ENCODE measurements around the gene BANK1.

The BANK1 gene

DNA sequence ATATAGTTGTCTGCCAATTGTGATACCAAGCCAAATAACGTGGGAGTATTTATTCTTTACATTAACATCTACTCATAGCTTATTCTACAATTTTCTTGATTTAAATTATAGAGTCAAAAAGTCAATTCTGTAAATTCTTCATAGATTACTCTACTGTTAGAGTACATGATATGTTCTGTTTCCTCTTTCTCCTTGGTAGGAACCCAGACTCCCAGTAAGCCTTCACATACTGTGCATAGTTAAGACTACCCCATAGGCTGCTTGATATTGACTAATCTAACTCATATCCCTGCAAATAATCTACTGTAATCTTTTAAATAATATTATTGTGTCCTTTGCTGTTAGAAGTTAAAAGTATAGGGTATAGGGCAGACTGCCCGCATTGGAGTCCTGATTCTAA is 35.4 kb downstream of the BANK1 start:
- in situ Hi-C loops (cut with MboI; ENCODE audit: low sequenced_read_pairs, unreplicated experiment) = no loop called here
- DNase-seq (ENCODE audit: low spot score) = no peak
- TF ChIP-seq, protein P1, sequence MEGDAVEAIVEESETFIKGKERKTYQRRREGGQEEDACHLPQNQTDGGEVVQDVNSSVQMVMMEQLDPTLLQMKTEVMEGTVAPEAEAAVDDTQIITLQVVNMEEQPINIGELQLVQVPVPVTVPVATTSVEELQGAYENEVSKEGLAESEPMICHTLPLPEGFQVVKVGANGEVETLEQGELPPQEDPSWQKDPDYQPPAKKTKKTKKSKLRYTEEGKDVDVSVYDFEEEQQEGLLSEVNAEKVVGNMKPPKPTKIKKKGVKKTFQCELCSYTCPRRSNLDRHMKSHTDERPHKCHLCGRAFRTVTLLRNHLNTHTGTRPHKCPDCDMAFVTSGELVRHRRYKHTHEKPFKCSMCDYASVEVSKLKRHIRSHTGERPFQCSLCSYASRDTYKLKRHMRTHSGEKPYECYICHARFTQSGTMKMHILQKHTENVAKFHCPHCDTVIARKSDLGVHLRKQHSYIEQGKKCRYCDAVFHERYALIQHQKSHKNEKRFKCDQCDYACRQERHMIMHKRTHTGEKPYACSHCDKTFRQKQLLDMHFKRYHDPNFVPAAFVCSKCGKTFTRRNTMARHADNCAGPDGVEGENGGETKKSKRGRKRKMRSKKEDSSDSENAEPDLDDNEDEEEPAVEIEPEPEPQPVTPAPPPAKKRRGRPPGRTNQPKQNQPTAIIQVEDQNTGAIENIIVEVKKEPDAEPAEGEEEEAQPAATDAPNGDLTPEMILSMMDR (IDR thresholded peaks at IDR 0.05; ENCODE audit: borderline replicate concordance, control extremely low read depth, extremely low read depth, insufficient read depth, missing control alignments) = no peak

DNA sequence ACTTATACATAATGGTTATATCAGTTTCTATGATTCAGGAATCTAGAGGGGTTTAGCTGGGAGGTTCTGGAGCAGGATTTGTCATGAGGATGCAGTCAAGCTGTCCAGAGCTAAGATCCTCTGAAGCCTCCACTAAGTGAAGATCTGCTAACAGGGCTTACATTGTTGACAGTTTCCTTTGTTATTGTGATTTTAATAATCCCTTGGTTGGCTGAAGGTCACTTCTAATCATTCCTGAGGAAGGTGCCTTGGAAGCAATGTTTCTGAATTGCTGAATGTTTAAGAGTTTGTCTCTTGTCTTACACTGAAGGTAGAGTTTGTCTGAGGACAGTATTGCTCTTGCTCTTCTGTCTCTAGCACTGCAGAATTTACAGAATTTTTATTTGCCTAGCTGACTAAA is 41.3 kb downstream of the BANK1 start:
- no peak for DNase-seq (ENCODE audit: low spot score)
- TF ChIP-seq, protein P1 (IDR thresholded peaks at IDR 0.05; ENCODE audit: borderline replicate concordance, control extremely low read depth, extremely low read depth, insufficient read depth, missing control alignments) = no peak
- in situ Hi-C loops (cut with MboI; ENCODE audit: low sequenced_read_pairs, unreplicated experiment) = no loop called here

DNA sequence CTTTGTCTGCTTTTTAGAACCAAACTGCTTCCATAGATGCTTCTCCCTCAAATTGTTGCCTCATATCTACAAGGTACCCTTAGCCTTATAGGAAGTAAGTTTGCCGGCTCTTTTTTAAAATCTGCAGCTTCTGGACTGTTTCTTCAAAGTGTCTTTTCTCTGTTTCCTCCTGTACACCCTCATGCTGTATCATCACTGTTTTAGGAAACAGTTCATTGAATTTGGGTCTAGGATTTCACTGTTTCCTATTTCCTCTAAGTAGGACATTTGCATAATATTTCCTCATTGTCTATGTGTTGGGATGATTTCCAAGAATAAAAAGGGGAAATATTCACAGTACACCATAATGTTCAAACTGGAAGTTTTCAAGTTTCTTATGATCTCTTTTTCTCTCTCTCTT is 43.0 kb downstream of the BANK1 start:
- TF ChIP-seq, protein P1 (IDR thresholded peaks at IDR 0.05; ENCODE audit: borderline replicate concordance, control extremely low read depth, extremely low read depth, insufficient read depth, missing control alignments) = no peak
- in situ Hi-C loops (cut with MboI; ENCODE audit: low sequenced_read_pairs, unreplicated experiment) = no loop called here
- DNase-seq (ENCODE audit: low spot score) = no peak

DNA sequence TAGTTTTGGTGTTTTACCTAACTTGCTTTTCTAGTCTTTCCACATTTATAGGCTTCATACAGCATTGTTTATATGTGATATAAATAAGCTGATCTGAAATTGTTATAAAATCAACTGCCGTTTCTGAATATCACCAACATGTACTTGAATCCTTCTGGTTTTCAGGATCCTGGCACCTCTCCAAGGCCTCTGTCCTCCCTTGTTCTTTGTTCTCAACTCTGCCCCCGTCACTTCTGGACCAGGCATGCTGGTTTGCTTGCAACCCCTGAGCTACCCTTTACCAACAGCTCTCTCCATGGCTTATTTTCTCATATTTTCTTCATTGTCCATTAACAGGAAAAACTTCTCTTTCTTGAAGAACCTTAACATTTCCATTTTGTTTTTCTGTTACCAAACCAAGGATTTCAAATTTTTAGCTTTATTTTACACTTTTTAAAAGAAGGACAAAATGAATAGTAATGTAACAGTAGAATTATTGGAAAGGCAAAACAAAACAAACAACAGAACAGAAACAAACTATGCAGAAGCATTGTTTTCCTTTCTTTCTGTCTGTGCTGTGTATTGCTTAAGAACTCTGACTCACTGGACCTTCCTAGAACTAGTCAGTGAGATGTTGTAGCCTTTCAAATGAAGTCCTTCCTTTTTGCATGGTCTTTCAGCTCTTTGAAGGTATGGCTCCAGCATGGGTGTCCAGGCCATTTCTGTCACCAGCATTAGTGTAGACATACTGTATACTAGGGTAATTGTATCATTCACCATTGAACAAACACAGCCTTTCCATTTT is 44.8 kb downstream of the BANK1 start:
- in situ Hi-C loops (cut with MboI; ENCODE audit: low sequenced_read_pairs, unreplicated experiment) = no loop called here
- DNase-seq (ENCODE audit: low spot score) = no peak
- TF ChIP-seq, protein P1 (IDR thresholded peaks at IDR 0.05; ENCODE audit: borderline replicate concordance, control extremely low read depth, extremely low read depth, insufficient read depth, missing control alignments) = no peak

DNA sequence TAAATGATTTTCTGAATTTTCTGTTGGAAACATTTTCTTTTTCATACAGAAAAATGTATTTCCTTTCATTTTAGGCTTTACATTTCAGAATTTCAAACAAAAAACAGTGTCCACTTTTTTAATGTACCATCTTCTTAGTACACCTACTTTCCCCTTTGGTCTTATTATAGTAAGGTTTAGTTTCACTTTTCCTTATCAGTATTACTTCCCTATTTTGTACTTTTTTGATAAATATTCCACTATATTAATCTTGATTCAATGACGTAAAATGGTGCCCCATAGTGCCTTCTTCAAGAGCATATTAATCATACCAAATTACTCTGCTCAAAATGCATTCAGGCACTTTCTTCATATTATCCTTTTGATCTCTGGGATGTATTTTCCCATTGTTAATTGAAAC is 52.5 kb downstream of the BANK1 start:
- TF ChIP-seq, protein P1 (IDR thresholded peaks at IDR 0.05; ENCODE audit: borderline replicate concordance, control extremely low read depth, extremely low read depth, insufficient read depth, missing control alignments) = no peak
- in situ Hi-C loops (cut with MboI; ENCODE audit: low sequenced_read_pairs, unreplicated experiment) = no loop called here
- DNase-seq (ENCODE audit: low spot score) = no peak

DNA sequence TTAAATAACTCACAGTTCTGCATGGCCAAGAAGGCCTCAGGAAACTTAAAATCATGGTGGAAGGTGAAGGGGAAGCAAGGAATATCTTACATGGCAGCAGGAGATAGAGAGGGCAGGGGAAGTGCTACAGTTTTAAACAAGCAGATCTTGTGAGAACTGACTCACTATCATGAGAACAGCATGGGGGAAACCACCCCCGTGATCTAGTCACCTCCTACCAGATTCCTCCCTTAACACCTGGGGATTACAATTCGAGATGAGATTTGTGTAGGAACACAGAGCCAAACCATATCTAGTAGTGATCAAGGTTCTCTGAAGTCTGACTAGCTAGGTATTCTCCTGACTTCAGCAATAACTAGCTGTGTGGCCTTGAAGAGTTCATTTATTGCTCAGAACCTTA is 56.0 kb downstream of the BANK1 start:
- in situ Hi-C loops (cut with MboI; ENCODE audit: low sequenced_read_pairs, unreplicated experiment) = no loop called here
- TF ChIP-seq, protein P1 (IDR thresholded peaks at IDR 0.05; ENCODE audit: borderline replicate concordance, control extremely low read depth, extremely low read depth, insufficient read depth, missing control alignments) = no peak

More for the DNA sequence above, 56.0 kb downstream of the BANK1 start:
- DNase-seq (ENCODE audit: low spot score) = no peak
